ENCODE results near the gene LY6G6F.
A peak's percentile ranks its signal among the peaks of the same experiment; 100 is the strongest.

GRCh38 chr6:31664790-31665500 lies 41.7 kb upstream of the LY6G6F start, which contains the start of gene GPANK1:
- TF ChIP-seq CTCF (IDR thresholded peaks at IDR 0.05): no peak
- TF ChIP-seq ELK1 (IDR thresholded peaks at IDR 0.05; ENCODE audit: low read depth, low read length): no peak
- TF ChIP-seq RAD21 (conservative IDR thresholded peaks at IDR 0.05 in 1 of 2, IDR thresholded peaks at IDR 0.05 in 1 of 2): no peak
- no peak for TF ChIP-seq POLR2A (IDR thresholded peaks at IDR 0.05; ENCODE audit: low read length)
- TF ChIP-seq TP53 (CRISPR knock-in tag; IDR thresholded peaks at IDR 0.05): no peak
- no peak for TF ChIP-seq MYC (IDR thresholded peaks at IDR 0.05; ENCODE audit: borderline replicate concordance, low read length)
- TF ChIP-seq REST (IDR thresholded peaks at IDR 0.05): no peak
- TF ChIP-seq MAX (IDR thresholded peaks at IDR 0.05): peak; percentile 79
- no peak for TF ChIP-seq EP300 (IDR thresholded peaks at IDR 0.05)
- TF ChIP-seq NFE2L2 (conservative IDR thresholded peaks at IDR 0.05; ENCODE audit: low read length): no peak
